Measurements from ENCODE around the gene CHKA. TPM values are rescaled to one million over a fixed set of nuclear protein-coding genes. Genes with fewer than 3 reads are reported as not detected.
A peak's percentile ranks its signal among the peaks of the same experiment; 100 is the strongest.

The CHKA gene
- total and polyA plus RNA-seq, 2 donors (not counting 3 experiments of a cell fraction or from before 2014, with no cell fraction given), result 21.4 to 25.1 TPM

DNA sequence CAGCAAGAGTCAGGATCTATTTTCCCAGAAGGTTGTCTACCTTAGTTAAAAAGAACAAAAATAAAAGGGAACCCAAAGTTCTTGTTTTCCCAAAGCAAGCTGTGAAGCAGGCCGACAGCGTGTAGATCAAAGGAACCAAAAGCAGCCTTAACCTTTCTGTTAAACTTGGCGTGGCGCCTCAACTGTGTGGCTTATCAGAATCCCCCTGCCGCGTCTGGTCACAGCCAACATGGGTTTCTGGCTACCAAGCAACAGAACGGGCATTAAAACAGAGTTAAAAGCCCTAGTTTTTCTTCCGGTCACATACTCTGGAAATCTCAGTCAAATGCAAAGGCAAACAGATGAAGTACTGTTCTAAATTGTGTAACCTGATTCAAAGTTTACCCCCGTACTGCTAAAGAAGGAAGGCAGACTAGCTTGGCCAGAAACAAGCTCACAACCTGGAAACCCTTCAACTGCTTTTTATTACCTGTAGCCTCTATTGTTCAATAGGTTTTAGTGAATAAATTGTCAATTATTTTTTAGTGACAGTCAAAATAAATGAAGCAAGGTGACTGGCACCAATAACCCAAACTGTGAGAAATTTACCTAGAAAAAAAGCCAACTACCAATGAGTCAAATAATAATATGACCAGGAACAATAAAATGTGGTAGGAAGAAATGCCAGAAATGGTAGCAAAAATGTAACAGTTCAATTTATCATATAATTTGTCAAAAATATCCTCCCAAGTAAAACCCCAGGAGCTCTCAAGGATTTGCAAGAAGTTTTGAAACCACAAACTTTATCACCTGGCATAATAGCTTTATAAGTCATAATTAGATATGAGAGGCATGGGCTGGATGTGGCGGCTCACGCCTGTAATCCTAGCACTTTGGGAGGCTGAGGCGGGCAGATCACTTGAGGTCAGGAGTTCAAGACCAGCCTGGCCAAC, 21.4 kb downstream of the CHKA start:
- Histone ChIP-seq H2AFZ (ENCODE audit: low read depth, low read length) (peak overlapping the region; percentile 56), H3K4me2 (ENCODE audit: insufficient read depth, low read length) (peak overlapping the region; percentile 70), H3K4me3 (replicated peaks in 1 of 3; ENCODE audit: insufficient read depth in 1 of 3, low read depth in 1 of 3, low read length in 3 of 3) (peak overlapping the region in 1 of 3 experiments; percentile 48), H3K4me1 (ENCODE audit: control insufficient read depth, extremely low read depth, insufficient read depth, low read length) (peaks cover 22% of the 10 kb centered on the region), H3K9me3 (replicated peaks; ENCODE audit: control insufficient read depth, insufficient read depth, low read length) (no peaks in the 10 kb centered on the region), H4K20me1 (replicated peaks; ENCODE audit: control insufficient read depth, extremely low read depth, insufficient read depth, low read length) (no peaks in the 10 kb centered on the region), H3K9ac (replicated peaks; ENCODE audit: extremely low read depth, insufficient read depth, low read length) (peak overlapping the region; percentile 39), H3K9me1 (replicated peaks; ENCODE audit: control insufficient read depth, extremely low read depth, insufficient read depth, low read length) (no peaks in the 10 kb centered on the region), H3K79me2 (ENCODE audit: control insufficient read depth, insufficient read depth, low read length) (no peaks in the 10 kb centered on the region), H3K36me3 (ENCODE audit: control insufficient read depth in 2 of 2, extremely low read depth in 1 of 2, insufficient read depth in 2 of 2, low read length in 2 of 2) (no peaks in the 10 kb centered on the region), H3K27me3 (ENCODE audit: control insufficient read depth in 2 of 2, insufficient read depth in 2 of 2, low read length in 2 of 2) (no peaks in the 10 kb centered on the region), H3K27ac (ENCODE audit: insufficient read depth, low read depth, low read length) (peak overlapping the region; percentile 70)
- DNase-seq (ENCODE audit: low read depth, low spot score) (peak; percentile 92), FAIRE-seq (peak; percentile 71)
- intact Hi-C loops (cut with micrococcal nuclease) (loop anchor here (2.0 kb wide), 1 partner anchor 21 kb away; the partner anchor contains the start of gene CHKA), dilution Hi-C loops (cut with MboI; ENCODE audit: extremely low pct_ligation_motif_present, low sequenced_read_pairs) (no loop called here)
- CTCF ChIA-PET, result interaction anchor here (0.7 to 1.6 kb wide), 4 partner anchors 9 to 48 kb away, joined by 3 read pairs; no protein-coding TSS in a partner anchor
- TF ChIP-seq FOS (IDR thresholded peaks at IDR 0.05; ENCODE audit: borderline replicate concordance, insufficient read depth, low read length) (no peak), POLR2AphosphoS5 (IDR thresholded peaks at IDR 0.05; ENCODE audit: insufficient read depth, low read depth, low read length) (no peak), EZH2 (IDR thresholded peaks at IDR 0.05; ENCODE audit: borderline replicate concordance, low read depth, low read length, severe bottlenecking) (no peak), MYC (IDR thresholded peaks at IDR 0.05; ENCODE audit: low read depth, low read length) (no peak)
- BruUV-seq (replicated peaks), result no TSS peak
- POLR2A ChIA-PET, result no interaction called here

DNA sequence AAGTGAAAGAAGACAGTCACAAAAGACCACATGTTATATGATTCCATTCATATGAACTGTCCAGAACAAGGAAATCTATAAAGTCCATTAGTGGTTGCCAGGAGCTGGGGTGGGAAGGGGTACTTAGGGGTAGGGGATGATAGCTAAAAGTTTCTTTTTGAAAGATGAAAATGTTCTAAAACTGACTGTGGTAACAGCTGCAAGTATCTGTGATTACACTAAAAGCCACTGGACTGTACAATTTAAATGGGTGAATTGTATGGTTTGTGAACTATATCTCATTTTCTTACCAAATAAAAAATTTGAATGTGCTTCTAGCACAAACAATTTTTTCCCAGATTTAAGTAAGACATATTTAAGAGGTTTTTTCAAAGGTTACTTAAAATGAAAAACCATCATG, 22.1 kb downstream of the CHKA start:
- H3K27me3 ChIP-seq (ENCODE audit: control insufficient read depth in 2 of 2, insufficient read depth in 2 of 2, low read length in 2 of 2), result no peaks in the 10 kb centered on the region
- peak overlapping the region; percentile 39 for H3K9ac ChIP-seq (replicated peaks; ENCODE audit: extremely low read depth, insufficient read depth, low read length)
- H3K4me3 ChIP-seq (replicated peaks in 1 of 3; ENCODE audit: insufficient read depth in 1 of 3, low read depth in 1 of 3, low read length in 3 of 3), result no peak overlapping the region
- intact Hi-C loops (cut with micrococcal nuclease) (no loop called here), dilution Hi-C loops (cut with MboI; ENCODE audit: extremely low pct_ligation_motif_present, low sequenced_read_pairs) (no loop called here)
- ChIA-PET CTCF (interaction anchor here (0.7 to 1.6 kb wide), 4 partner anchors 8 to 48 kb away, joined by 3 read pairs; no protein-coding TSS in a partner anchor), POLR2A (no interaction called here)
- no peak for FAIRE-seq
- TF ChIP-seq FOS (IDR thresholded peaks at IDR 0.05; ENCODE audit: borderline replicate concordance, insufficient read depth, low read length), result no peak
- no peak for TF ChIP-seq GATA2 (IDR thresholded peaks at IDR 0.05; ENCODE audit: insufficient read depth, insufficient read length, low read depth, low read length)
- no peak for TF ChIP-seq JUN (IDR thresholded peaks at IDR 0.05; ENCODE audit: borderline replicate concordance, insufficient read depth, insufficient read length, low read depth)
- TF ChIP-seq, protein P1, sequence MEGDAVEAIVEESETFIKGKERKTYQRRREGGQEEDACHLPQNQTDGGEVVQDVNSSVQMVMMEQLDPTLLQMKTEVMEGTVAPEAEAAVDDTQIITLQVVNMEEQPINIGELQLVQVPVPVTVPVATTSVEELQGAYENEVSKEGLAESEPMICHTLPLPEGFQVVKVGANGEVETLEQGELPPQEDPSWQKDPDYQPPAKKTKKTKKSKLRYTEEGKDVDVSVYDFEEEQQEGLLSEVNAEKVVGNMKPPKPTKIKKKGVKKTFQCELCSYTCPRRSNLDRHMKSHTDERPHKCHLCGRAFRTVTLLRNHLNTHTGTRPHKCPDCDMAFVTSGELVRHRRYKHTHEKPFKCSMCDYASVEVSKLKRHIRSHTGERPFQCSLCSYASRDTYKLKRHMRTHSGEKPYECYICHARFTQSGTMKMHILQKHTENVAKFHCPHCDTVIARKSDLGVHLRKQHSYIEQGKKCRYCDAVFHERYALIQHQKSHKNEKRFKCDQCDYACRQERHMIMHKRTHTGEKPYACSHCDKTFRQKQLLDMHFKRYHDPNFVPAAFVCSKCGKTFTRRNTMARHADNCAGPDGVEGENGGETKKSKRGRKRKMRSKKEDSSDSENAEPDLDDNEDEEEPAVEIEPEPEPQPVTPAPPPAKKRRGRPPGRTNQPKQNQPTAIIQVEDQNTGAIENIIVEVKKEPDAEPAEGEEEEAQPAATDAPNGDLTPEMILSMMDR (IDR thresholded peaks at IDR 0.05; ENCODE audit: extremely low read depth in 1 of 2, insufficient read depth in 1 of 2, low read depth in 1 of 2, low read length in 2 of 2), result no peak
- no peak for TF ChIP-seq POLR2AphosphoS5 (IDR thresholded peaks at IDR 0.05; ENCODE audit: insufficient read depth, low read depth, low read length)
- no peak for TF ChIP-seq MYC (IDR thresholded peaks at IDR 0.05; ENCODE audit: low read depth, low read length)
- BruUV-seq (replicated peaks), result no TSS peak
- peak overlapping the region; percentile 70 for H3K27ac ChIP-seq (ENCODE audit: insufficient read depth, low read depth, low read length)
- H3K9me3 ChIP-seq (replicated peaks; ENCODE audit: control insufficient read depth, insufficient read depth, low read length), result no peaks in the 10 kb centered on the region
- H4K20me1 ChIP-seq (replicated peaks; ENCODE audit: control insufficient read depth, extremely low read depth, insufficient read depth, low read length), result no peaks in the 10 kb centered on the region
- peaks cover 22% of the 10 kb centered on the region for H3K4me1 ChIP-seq (ENCODE audit: control insufficient read depth, extremely low read depth, insufficient read depth, low read length)
- H3K9me1 ChIP-seq (replicated peaks; ENCODE audit: control insufficient read depth, extremely low read depth, insufficient read depth, low read length), result no peaks in the 10 kb centered on the region
- peak overlapping the region; percentile 70 for H3K4me2 ChIP-seq (ENCODE audit: insufficient read depth, low read length)
- no peaks in the 10 kb centered on the region for H3K36me3 ChIP-seq (ENCODE audit: control insufficient read depth in 2 of 2, extremely low read depth in 1 of 2, insufficient read depth in 2 of 2, low read length in 2 of 2)
- H2AFZ ChIP-seq (ENCODE audit: low read depth, low read length), result peak overlapping the region; percentile 56
- no peak for DNase-seq (ENCODE audit: low read depth, low spot score)
- no peaks in the 10 kb centered on the region for H3K79me2 ChIP-seq (ENCODE audit: control insufficient read depth, insufficient read depth, low read length)

All from endothelial cell of umbilical vein (primary cell).